Measurements from ENCODE around the gene PSME3IP1.
"Not testable (repeated sequence)": the region's sequence is repeated elsewhere in the genome, so short reads cannot be mapped to it uniquely, and the experiment has no call there.

The PSME3IP1 gene

DNA sequence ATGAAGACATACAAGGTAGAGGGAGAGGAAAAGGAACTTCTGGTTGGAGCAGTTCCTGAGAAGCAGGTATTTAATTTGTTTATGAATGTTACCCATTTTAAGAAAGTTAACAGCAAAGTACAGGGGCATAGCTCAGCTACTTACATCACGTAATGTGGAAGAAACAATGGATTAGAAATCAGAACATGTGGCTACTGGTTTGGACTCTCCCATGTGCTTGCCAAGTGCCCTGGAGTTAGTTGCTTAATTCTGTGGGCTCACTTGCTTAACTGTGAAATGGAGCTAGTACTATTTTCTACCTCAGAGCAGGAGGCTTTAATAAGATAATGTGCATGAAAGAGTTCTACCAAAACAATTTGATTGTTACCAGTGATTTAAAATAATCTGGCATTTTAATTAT is 27.6 kb upstream of the PSME3IP1 start:
- no peak for DNase-seq (ENCODE audit: low read depth, low spot score)
- POLR2A ChIA-PET: no interaction called here
- TF ChIP-seq, protein P1, sequence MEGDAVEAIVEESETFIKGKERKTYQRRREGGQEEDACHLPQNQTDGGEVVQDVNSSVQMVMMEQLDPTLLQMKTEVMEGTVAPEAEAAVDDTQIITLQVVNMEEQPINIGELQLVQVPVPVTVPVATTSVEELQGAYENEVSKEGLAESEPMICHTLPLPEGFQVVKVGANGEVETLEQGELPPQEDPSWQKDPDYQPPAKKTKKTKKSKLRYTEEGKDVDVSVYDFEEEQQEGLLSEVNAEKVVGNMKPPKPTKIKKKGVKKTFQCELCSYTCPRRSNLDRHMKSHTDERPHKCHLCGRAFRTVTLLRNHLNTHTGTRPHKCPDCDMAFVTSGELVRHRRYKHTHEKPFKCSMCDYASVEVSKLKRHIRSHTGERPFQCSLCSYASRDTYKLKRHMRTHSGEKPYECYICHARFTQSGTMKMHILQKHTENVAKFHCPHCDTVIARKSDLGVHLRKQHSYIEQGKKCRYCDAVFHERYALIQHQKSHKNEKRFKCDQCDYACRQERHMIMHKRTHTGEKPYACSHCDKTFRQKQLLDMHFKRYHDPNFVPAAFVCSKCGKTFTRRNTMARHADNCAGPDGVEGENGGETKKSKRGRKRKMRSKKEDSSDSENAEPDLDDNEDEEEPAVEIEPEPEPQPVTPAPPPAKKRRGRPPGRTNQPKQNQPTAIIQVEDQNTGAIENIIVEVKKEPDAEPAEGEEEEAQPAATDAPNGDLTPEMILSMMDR (IDR thresholded peaks at IDR 0.05; ENCODE audit: insufficient read depth, low read length, missing control alignments): no peak
- no peak overlapping the region for H3K4me3 ChIP-seq (ENCODE audit: low read depth, low read length)
- CTCF ChIA-PET: interaction anchor here (0.9 to 1.2 kb wide), 3 partner anchors 19 to 249 kb away, joined by 3 read pairs; partner anchors contain the start of genes CPNE2 and POLR2C

DNA sequence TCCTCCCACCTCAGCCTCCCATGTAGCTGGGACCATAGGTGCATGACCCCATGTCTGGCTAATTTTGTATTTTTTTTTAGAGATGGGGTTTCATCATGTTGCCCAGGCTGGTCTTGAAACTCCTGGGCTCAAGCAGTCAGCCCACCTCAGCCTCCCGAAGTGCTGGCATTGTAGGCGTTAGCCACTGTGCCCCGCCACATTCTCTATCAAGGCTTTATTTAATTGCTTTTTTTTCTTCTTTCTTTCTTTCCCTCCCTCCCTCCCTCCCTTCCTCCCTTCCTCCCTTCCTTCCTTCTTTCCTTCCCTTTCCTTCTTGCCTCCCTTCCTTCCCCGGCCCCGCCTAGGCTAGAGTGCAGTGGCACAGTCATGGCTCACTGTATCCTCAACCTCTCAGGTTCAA is 23.9 kb upstream of the PSME3IP1 start:
- CTCF ChIA-PET: no interaction called here
- POLR2A ChIA-PET: no interaction called here

DNA sequence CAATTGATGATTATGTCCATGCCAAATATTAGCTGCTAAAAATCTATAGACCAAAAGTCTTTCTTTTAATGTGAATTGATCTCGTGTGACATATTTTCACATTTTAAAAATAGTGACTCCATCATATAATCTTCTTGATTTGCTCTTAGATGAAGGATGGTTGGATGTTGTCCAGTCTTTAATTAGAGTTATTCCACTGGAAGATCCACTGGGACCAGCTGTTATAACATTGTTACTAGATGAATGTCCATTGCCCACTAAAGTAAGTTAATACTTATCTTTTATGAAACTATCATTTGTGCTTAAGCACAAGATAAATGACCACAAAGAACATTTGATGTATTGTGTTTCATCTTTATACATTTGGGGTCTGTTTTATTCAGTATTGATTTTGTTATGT is 23.1 kb upstream of the PSME3IP1 start:
- TF ChIP-seq, protein P1 (IDR thresholded peaks at IDR 0.05; ENCODE audit: insufficient read depth, low read length, missing control alignments): no peak
- ChIA-PET CTCF (no interaction called here), POLR2A (no interaction called here)
- no peak overlapping the region for H3K4me3 ChIP-seq (ENCODE audit: low read depth, low read length)
- DNase-seq (ENCODE audit: low read depth, low spot score): no peak

More for the DNA sequence above, 23.9 kb upstream of the PSME3IP1 start:
- DNase-seq (ENCODE audit: low read depth, low spot score): no peak
- H3K4me3 ChIP-seq (ENCODE audit: low read depth, low read length): no peak overlapping the region
- TF ChIP-seq, protein P1 (IDR thresholded peaks at IDR 0.05; ENCODE audit: insufficient read depth, low read length, missing control alignments): no peak

DNA sequence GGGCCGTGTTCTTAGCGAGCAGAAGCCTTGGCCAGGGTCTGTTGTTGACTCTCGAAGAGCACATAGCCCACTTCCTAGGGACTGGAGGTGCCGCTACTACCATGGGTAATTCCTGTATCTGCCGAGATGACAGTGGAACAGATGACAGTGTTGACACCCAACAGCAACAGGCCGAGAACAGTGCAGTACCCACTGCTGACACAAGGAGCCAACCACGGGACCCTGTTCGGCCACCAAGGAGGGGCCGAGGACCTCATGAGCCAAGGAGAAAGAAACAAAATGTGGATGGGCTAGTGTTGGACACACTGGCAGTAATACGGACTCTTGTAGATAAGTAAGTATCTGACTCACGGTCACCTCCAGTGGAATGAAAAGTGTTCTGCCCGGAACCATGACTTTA is 18.8 kb upstream of the PSME3IP1 start:
- ChIA-PET CTCF (no interaction called here), POLR2A (no interaction called here)
- TF ChIP-seq, protein P1 (IDR thresholded peaks at IDR 0.05; ENCODE audit: insufficient read depth, low read length, missing control alignments): no peak
- DNase-seq (ENCODE audit: low read depth, low spot score): no peak
- H3K4me3 ChIP-seq (ENCODE audit: low read depth, low read length): no peak overlapping the region

DNA sequence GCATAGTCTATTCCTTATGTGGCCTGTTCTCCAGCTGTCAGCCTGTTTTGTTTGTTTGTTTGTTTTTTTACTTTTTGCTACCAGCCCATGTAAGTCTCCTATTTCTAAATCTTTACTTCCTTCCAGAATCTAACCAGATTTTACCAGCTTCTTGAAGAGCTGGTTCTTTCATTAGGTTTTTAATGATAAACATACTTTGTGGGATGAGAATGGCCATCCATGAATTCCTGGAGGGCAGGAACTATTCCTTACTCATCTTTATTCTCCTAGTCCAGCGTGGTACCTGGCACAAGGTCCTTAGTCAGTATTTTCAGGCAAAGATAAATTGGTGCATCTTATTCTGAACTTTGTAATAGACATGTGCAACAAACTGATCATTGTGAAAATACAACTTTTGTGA is 17.6 kb upstream of the PSME3IP1 start:
- DNase-seq (ENCODE audit: low read depth, low spot score): no peak
- CTCF ChIA-PET: interaction anchor here (1.8 kb wide), 1 partner anchor 9 kb away, joined by 5 read pairs; no protein-coding TSS in a partner anchor
- POLR2A ChIA-PET: no interaction called here
- TF ChIP-seq, protein P1 (IDR thresholded peaks at IDR 0.05; ENCODE audit: insufficient read depth, low read length, missing control alignments): no peak
- no peak overlapping the region for H3K4me3 ChIP-seq (ENCODE audit: low read depth, low read length)

DNA sequence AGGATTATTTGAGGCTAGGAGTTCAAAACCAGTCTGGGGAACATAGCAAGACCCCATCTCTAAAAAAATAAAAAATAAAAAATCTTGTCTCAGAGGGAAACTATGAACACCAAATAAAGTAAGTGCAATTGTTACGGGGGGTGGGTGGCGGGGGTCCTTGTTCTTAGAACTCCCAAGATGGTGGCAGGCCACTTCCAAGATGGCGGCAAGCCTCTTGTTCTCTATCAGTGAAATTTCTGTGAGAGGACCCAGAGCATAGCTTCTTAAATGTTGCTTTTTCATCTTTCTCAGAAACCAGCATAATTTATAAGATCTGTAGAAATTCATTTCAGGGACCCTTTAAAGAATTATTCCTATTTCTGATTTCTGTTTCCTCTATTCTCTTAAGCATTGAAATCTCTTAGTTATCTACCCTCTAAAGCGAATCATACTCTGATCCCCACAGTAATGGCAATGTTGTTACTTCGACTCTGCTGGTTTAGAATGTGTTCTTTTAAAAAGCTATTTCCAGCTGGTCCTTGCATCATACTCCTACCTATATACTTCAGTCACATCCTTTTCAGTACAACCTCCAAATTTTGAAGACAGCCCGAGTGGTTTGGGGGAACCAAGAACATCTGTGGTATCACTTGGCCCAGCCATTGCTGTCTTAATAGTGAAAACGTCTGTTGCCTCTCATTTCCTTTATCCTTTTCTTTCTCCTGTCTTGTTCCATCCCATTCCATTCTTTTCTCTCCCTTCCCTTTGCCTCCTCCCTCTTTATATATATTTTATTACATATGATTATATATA is 16.5 kb upstream of the PSME3IP1 start:
- ChIA-PET CTCF (interaction anchor here (1.8 kb wide), 1 partner anchor 8 kb away, joined by 5 read pairs; no protein-coding TSS in a partner anchor), POLR2A (no interaction called here)
- DNase-seq (ENCODE audit: low read depth, low spot score): no peak
- no peak overlapping the region for H3K4me3 ChIP-seq (ENCODE audit: low read depth, low read length)
- TF ChIP-seq, protein P1 (IDR thresholded peaks at IDR 0.05; ENCODE audit: insufficient read depth, low read length, missing control alignments): no peak

DNA sequence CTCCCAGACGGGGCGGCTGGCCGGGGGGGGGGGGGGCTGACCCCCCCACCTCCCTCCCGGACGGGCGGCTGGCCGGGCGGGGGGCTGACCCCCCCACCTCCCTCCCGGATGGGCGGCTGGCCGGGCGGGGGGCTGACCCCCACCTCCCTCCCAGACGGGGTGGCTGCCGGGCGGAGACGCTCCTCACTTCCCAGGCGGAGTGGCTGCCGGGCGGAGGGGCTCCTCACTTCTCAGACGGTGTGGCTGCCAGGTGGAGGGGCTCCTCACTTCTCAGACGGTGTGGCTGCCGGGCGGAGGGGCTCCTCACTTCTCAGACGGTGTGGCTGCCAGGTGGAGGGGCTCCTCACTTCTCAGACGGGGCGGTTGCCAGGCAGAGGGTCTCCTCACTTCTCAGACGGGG is 15.1 kb upstream of the PSME3IP1 start:
- POLR2A ChIA-PET; DNase-seq (ENCODE audit: low read depth, low spot score); CTCF ChIA-PET; H3K4me3 ChIP-seq (ENCODE audit: low read depth, low read length): not testable (repeated sequence)

DNA sequence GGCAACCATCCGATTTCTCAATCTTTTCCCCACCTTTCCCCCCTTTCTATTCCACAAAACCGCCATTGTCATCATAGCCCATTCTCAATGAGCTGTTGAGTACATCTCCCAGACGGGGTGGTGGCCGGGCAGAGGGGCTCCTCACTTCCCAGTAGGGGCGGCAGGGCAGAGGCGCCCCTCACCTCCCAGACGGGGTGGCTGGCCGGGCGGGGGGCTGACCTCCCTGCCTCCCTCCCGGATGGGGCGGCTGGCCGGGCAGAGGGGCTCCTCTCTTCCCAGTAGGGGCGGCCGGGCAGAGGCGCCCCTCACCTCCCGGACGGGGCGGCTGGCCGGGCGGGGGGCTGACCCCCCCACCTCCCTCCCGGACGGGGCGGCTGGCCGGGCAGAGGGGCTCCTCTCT is 14.5 kb upstream of the PSME3IP1 start:
- CTCF ChIA-PET; H3K4me3 ChIP-seq (ENCODE audit: low read depth, low read length); DNase-seq (ENCODE audit: low read depth, low spot score); POLR2A ChIA-PET: not testable (repeated sequence)
